NCI-H524 treated with DMSO at 0.1 percent for 48 hours (cell line): Measurements from ENCODE around the gene KRT86.

Experiments
- DNase-seq: peaks from one replicate; lab custom pipeline; 2025; lab: John Stamatoyannopoulos, UW

KRT86 gene

DNA sequence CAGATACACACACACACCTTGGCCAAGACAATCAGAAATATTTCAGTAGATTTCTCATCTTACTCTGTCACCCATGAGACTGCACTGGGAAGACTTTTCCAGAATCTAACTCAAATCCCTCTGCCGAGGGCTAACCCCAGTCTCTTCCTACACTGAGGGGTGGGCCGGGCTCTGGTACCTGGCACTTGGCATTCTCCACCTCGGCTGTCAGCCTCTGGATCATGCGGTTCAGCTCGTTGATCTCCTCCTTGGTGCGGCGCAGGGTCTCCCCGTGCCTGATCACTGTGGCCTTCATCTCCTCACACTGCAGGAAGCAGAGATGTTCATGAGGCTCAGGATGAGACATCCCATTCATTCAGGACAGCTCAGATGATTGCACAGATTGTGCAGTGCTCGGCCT is 41.8 kb downstream of the KRT86 start:
- no peak for DNase-seq

DNA sequence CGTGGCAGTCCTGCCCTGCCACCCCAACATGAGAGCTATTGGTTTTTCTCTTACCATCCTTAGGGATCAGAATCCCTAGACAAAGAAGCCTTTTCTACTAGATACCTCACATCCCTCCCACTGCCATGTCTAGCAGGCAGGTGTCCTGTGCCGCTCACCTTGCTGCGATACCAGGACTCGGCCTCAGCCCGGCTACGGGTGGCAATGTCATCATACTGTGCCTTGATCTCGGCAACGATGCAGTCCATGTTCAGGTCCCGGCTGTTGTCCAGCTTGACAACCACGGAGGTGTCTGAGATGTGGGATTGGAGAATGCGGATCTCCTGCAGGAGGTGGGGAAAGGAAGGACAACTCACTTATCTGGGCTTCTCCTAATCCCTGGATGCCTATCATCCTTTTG is 42.3 kb downstream of the KRT86 start:
- no peak for DNase-seq

DNA sequence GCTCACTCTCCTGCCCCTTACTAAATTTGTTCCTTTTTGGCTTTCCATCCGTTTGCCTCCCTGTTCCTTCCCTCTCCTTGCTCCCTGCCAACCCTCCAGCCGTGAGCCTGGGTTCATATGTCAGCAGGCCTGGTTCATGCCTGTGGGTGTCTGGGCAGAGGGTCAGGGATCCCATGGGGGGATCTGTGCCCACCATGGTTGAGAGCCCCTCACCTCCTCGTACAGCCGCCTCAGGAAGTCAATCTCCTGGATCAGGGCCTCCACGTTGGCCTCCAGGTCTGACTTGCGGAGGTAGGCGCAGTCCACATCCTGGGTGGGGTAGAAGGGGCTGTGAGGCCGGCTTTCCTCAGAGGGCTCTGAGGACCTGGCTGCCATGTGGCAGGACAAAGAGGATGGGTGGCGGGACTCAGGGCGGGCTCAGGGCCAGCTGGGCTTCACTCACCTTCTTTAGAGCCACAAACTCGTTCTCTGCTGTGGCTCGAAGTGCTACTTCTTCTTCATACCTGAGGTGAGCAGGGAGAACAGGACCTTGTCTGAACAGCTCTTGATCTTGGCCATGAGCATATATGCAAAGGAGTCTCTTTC is 43.1 kb downstream of the KRT86 start:
- no peak for DNase-seq

DNA sequence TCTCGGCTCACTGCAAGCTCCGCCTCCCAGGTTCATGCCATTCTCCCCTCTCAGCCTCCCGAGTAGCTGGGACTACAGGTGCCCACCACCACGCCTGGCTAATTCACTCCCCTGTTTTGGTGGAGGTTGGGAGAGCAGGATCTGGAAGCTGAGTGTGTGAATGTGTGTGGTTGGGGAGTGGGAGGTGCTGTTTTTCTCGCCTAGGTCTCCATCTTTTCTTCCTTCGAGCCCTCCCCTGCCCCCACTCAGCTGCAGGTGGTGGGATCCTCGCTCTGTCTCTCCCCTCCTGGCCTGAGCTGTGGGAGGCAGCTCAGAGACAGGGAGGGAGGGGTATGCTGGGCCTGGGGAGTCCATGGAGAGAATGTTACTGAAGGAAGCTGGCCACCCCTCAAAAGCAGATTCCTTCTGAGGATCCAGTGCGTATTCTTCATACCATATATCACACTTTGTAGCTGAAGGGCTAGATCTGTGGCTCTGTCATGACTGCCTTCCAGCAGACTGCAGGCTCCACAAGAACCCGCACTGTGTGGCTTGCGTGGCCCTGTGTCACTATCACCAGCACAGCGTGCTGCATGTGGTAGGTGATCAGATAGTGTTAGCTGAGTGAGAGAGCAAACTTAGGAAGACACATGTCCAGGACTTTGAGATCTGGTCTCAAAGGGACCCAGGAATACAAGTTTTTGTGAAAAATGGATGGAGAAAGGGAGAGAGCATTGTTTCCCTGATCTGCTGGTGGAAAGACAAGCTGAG is 44.0 kb downstream of the KRT86 start:
- DNase-seq = no peak

DNA sequence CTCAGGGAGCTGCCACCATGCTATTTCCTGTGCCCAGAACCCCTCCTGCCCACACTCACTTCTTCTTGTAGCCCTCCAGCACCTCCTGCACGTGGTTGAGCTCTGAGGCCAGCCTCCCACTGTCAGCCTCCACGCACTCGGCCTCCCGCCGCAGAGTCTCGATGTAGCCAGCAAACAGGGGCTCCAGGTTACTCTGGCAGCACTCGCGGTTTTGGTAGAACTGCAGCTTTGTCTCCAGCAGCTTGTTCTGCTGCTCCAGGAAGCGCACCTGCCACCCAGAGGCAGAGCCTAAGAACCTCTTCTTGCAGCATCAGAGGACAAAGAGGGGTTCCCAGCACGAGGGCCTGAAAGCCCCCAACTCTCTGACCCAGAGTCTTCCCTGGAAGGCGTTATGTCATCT is 44.7 kb downstream of the KRT86 start:
- no peak for DNase-seq

DNA sequence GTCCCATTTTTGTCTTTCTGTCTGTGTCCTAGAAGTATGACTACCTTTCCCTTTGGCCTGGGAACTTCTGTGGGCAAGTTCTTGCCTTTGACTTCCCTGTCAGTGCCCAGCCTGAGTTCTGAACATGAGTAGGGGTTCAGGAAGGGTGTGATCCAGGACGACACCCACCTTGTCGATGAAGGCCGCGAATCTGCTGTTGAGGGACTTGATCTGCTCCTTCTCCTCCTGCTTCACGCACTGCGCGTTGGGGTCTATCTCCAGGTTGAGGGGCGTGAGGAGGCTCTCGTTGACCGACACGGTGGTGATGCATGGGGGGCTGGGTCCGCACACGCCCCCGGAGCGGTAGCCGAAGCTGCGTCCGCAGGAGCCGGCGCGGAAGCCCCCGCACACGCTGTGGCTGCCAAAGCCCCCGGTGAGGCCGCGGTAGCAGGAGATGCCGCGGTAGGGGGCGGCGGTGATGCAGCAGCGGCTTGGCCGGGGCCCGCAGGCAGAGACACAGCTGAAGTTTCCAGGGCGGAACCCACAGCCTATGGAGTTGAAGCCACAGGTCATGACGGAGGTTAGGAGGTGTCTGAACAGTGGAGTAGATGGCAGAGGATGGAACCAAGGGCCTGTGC is 46.4 kb downstream of the KRT86 start, which contains the start of gene KRT83:
TSS of gene KRT83 (minus strand) at position 615 of the 617 bp plus-strand sequence. CDS start at position 552, 63 bp downstream.
- DNase-seq = no peak

DNA sequence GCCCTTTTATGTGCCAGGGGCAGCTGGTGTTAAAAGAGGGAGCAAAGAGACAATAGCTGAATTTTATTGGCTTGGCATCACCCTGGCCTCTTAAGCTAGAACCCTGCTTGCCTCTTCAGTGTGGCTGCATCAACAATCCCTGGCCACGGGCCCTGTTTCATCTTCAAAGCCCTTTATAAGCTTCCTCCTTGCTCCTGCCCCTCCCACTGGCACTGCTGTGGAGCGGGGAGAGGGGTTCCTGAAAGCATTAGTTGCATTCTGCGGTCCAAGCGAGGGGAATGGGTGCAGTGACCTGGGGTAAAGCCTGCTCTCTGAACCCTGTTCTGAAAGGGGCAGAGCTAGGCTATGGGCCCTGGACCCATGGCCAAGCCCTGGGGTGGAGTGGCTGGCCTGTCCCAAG is 47.0 kb downstream of the KRT86 start:
- DNase-seq = no peak

DNA sequence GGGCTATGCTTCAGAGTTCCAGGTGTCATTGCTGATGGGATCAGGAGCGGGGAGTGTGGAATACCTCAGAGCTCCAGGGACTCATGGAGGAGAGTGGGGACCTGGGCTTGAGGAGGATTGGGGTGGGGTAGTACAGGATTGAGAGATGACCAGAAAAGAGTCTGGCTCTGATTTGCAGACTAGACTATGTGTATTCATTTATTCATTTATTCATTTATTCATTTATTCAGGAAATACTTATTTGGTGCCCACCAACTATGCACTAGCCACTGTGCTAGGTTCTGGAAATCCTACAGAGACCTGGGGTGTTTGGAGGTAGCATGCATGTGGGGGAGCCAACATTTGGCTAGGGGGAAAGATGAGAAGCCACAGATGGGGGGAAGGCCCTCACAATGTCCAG is 47.6 kb downstream of the KRT86 start:
- no peak for DNase-seq

DNA sequence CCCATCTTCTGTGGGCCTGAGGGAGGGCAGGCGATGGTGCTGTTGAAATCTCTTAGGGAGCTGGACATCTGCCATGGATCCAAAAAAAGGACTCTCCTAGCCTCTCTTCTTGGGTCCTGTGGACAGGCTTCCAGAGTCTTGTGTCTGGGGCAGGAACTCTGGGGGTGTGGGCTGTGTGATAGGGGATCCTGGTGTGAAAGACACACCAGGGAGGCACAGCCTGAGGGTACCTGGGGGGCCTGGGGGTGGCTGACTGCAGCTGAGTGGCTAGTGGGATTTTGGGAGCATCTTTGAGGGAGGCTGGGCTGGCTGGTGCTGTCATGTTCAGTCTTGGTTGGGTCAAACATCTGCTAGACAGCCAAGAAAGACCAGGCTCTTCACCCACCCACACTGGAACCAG is 48.6 kb downstream of the KRT86 start:
- no peak for DNase-seq

DNA sequence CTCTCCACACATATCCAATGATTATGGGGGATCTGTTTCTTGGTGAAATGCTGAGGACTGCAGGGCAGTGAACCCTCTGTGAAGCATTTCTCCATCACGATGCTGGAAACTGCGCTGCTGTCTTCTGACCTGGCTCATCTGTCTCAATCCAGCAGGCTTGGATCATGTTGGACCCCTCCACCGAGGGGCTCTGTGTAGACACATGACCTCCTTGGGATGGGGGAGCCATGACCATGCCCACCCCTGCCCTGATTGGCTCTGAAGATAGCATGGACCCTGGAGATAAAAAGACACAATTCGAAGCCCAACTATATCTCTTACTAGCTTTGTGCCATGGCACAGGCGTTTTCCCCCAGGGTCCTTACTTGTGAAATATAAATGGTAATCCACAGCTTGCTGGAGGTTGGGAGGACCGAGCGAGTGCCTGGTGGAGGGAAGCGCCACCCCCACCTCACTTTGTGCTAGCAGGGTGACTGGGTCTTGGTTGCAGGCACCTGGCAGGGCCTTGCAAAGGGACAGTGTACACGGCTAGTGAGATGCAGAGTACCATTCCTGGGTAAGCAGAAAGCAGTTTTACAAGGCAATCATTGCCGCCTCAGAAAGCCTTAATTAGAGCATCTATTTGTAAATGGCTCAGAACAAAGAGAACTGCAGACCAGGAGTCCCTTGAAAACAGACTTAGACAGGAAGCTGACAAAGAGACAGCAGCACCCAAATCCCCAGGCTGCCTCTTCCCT is 49.1 kb downstream of the KRT86 start:
- no peak for DNase-seq

DNA sequence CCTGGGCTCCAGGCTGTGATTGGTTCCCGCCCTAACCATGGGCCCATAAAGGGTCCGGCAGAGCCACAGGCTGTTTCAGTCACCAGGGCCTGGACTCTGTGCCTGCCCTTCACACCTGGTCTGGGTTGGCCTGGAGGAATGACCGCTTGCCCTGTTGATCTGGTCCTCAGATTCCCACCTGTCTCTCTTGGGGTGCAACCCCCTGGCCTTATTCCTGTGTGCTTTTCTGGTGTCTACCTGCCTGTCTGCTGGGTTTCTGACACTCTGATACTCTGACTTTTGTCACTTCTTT is 49.7 kb downstream of the KRT86 start:
- no peak for DNase-seq

DNA sequence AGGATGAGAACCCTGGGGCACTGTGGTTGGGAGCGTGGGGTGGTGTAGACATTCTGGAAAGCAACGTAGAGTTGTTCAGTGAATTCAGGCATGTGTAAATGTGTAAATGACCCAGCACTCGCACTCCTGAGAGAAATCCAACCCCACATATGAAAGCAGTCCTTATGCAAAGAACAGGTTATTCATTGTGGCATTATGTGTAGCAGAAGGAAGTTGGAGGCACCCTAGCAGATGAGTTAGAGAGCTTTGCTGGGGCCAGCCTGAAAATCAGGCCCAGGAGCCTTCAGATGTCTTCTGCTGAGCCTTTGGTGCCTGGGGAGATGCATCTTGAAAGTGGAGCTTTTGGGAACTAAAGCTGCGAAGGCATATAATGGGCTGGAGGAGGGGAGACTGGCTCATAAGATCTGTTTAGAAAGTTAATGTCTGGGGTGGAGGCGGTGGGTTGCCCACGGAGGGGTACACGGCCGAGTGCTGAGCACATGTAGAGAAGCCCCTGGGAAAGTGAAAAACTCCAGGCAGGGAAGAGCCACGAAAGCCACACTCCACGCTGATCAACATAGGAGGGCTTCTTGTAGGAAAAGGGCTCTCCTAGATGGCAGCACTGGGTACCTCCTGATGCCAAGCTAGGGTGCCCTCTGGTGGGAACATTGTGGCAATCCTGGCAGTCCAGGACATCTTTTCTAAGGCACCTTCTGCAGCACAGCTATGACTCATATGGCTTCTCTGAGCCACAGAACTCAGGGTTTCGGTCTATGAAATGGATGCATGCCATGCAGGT is 52.8 kb downstream of the KRT86 start:
- DNase-seq = peak; percentile 6

DNA sequence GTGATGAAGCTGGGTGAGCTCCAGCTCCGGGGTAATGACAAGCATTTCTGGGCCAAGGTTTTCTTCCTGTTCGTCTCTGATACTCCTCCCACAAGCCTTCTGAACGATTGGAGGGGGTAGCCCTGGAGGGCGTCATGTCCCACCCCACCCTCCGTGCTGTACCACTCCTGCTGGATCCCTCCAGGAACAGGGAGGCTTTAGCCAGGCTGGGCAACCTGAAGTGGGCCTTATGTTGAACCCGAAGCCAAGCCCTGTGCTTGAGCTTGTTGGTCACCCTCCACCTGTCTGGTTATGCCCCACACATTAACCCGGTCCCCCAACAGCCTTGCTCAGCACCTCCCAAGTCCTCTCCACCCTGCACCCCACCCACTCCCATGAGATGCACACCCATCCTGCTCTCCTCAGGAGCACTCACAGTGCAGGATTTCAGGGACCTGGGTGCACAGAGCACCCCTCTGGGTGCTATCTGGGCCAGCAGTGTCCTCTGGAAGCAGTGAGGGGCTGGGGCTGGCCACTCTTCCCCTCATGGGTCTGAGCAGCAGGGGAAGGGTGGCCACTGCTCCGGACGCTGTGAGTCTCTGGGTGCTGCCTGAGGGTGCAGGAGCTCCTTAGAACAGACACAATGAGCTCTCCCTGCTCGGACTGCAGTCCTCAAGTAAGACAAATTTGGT is 53.5 kb downstream of the KRT86 start:
- DNase-seq = no peak

DNA sequence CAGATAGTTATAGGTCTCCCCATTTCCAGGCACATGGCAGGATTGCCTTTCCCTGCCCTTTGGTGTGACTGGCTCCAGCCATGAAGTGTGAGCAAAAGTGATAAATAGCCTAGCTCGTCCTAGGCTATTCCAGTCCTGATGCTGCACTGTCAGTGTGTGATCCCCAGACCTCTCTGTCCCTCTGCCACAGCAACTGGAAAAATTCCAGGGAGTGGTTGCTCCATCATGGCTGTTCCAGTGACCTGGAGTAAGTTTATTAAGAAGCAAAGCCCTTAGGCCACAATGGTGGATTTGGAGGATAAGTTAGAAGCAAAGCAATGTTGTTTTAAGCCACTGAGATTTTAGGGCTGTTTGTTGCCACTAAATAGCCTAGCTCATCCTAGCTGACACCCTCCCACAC is 56.6 kb downstream of the KRT86 start:
- DNase-seq = no peak

DNA sequence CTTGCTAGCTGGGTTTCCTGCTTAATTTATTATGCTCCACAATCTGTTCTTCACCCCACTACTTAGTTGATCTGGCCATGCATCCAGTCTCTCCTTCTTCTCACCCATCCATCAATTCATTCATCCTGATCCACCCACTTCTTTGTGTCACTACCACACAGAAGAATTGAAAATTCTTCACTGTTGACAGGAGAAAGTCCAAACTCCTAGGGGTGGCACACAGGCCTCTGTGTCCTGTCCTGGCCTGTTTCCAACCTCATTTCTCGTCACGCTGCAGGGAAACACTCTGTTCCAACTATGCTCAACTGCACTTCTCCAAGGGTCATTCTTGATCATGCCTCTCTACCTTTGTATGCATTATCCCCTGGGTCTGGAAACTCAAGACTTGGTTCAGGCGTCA is 57.4 kb downstream of the KRT86 start:
- no peak for DNase-seq

DNA sequence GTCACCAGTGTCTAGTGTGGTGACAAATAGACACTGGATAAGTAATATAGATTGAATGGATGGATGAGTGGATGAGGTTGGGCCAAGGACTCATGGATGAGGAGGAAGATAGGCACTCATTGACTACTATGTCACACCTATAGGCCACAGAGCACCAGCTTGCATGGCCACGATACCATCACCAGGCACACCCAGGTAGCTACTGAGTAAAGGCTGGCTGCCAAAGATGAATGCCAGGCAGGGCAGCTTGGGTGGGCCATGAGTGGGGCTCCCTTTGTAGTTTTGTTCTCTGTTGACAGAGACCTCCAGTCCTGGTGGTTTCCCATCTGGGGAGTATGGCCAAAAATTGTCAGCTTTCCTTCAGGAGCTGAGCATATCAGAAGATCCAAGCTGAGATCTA is 57.9 kb downstream of the KRT86 start:
- DNase-seq = no peak

DNA sequence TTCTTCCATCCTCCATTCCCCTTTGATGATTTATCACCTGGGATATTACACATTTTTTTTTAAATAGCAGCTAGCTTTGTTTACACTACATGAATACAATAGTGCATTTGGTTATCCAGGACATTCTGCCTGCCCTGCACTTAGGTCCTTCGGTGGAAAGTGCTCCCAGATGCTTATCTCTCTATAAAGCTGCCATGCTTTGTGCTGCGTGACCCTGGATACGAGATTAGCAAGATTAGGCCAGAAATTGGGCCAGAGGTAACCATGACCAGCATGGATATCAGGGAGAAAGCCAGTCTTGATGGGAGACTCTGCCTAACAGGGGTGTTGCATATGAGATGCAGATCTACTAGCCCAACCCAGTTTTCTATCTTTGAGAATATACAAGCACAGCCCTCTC is 58.9 kb downstream of the KRT86 start:
- DNase-seq = no peak

DNA sequence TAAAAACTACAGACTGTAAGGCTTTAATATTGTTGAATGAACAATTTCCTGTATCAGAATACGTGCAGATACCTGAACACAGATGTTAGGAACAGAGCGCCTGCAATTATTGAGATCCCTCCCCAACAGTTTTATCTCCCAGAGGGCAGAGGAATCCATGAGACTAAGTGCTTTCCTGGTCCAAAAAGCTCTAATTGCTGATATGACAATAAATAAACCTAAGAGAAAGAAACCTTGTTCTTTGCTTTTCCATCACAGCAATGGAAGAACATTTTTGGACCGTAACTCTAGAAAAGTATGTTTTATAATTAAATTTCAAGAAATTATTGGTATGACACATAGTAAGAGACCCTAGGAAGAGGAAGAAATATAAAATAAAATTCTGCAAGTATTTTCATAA is 59.7 kb downstream of the KRT86 start:
- no peak for DNase-seq

DNA sequence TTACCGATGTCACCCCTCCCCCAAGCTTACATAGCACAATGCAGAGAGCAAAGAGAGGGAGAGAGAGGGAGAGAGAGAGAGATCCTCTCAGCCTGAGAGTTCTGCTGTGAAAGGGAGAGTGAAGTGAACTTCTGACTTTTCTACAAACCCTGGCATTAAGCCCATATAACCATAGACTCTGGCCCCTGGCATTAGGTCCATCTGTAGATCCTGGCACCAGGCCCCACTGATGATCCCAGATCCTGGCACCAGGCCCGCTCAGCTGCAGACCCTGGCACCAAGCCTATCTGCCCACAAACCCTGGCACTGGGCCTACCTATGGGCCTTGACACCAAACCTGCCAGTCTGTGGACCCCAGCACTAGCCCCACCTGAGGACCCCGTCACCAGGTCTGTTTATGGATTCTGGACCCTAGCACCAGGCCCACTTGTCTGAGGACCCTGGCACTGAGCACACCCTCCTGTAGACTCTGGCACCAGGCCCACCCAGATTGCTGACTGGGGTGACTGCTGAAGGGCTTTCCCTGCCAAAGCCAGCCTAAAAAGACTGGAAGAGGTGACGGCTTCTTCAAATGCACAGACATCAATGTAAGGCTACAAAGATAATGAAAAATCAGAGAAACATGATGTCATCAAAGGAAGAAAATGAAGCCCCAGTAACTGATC is 61.3 kb downstream of the KRT86 start:
- DNase-seq = no peak

DNA sequence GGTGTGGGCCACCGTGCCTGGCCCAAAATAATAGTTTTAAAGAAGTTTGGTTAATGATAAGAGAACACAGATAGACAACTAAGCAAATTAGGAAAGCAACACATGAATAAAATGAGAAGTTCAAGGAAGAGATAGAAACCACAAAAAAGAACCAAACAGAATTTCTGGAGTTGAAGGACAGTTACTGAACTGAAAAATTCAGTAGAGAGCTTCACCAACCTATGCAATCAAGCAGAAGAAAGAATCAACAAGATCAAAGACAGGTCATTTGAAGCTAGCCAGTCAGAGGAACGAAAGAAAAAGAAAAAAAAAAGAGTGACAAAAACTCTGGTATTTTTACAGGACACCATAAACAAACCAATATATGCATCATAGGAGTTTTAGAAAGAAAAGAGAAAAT is 62.2 kb downstream of the KRT86 start:
- no peak for DNase-seq

DNA sequence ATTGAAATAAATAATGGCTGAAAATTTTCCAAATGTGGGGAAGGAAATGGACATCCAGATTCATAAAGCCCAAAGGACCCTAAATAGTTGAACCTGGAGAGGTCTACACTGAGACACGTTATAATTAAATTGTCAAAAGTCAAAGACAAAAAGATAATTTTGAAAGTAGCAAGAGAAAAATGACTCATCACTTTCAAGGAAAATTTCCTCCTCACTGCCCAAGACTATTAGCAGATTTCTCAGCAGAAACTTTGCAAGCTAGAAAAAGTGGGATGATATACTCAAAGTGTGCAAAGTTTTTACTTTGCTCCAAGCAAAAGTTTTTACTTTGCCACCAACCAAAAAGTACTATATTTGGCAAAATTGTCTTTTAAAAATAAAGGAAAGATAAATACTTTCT is 62.6 kb downstream of the KRT86 start:
- no peak for DNase-seq
